SIG-M5 treated with dmso at 0.1 percent for 504 hours (cell line): ENCODE results near the gene NPAS1.
"Not testable (repeated sequence)": the region's sequence is repeated elsewhere in the genome, so short reads cannot be mapped to it uniquely, and the experiment has no call there.

ENCODE experiments used
- DNase-seq: peaks from one replicate; lab custom pipeline; 2025; ENCODE audit not compliant: unreplicated experiment; lab: John Stamatoyannopoulos, UW

NPAS1 gene

DNA sequence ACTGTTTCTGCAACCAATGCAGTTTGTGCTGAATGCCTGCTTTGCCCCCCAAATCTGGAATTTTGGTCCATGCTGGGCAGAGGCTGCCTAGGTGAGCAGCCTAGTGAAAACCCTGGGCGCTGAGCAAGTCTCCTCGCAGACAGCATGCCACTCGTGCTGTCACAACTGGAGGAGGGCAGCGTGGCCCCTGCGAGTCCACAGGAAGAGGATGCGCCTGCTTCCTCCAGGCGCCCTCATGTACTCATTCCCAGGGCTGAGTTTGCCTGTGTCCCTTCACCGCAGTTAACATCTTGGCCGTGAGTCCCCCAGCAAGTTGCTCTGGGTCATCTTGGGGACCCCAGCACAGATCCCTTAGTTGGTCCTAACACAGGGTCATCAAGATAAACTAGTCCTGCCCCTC is 55.0 kb downstream of the NPAS1 start:
- DNase-seq, result no peak

DNA sequence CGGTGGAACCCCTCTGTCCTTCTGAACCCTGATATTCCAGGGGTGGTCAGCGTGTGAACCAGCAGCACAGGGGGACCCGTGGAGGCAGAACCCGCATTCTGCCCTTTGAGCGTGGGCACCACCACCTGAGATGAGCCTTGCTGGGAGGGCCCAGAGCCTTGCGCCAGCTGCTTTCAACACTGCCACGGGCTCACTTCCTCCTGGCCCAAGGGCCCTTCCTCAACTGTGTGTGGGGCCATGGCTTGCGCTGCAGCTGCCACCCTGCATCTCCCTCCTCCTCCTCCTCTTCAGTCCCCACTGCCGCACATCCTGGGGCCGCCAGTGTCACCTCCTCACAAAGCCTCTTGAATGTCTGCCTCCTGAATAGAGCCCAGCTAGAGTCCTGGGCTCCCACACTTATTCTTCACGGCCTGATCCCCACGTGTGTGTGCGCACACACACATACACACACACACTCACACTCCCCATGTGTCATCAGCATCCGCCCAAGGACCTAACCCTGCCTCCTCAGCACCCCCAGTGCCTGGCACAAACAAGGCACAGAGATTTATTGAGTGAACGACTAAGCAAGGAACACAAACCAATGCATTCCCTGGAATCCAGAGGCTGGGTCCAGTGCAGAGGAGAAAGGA is 55.7 kb downstream of the NPAS1 start:
- DNase-seq, result peak; percentile 27

DNA sequence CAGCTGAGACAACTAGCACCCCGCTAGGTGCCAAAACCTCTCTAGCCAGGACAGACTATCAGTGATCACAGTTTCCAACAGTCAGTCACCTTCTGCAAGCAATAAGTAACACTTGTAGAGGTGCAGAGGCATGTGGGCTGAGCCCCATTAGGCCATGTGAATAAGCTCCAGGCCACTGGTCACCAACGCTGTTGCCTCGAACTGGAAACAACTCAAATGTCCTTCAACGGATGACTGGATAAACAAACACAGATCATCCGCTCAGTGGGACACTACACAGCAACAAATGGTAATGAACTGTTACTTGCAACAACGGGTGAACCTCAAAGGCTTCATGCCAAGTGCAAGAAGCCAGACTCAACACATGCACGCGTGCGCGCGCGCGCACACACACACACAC is 56.3 kb downstream of the NPAS1 start:
- DNase-seq, result no peak

DNA sequence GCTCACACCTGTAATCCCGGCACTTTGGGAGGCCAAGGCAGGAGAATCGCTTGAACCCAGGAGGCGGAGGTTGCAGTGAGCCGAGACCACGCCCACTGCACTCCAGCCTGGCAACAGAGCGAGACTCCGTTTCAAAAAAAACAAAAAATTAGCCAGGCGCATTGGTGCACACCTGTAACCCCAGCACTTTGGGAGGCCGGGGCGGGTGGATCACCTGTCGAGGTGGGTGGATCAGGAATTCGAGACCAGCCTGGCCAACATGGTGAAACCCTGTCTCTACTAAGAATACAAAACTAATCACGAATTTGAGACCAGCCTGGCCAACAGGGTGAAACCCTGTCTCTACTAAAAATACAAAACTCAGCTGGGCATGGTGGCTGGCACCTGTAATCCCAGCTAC is 58.7 kb downstream of the NPAS1 start:
- not testable (repeated sequence) for DNase-seq

DNA sequence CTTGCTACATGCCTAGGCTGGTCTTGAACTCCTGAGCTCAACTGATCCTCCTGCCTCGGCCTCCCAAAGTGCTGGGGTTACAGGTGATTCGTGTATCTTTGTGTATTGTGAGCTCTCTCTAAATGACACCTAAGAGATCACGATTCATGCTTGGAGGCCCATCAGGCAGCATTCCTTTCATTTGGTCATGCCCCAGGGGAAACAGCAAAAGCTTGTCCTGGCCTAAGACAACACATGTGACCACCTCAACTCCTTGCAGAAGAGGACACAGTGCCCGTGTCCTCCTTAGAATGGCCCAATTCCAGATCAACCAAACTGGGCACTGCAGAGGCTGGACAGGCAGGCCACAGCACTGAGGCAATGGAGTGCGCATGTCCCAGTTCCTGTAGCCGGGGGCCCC is 61.5 kb downstream of the NPAS1 start:
- DNase-seq, result no peak

DNA sequence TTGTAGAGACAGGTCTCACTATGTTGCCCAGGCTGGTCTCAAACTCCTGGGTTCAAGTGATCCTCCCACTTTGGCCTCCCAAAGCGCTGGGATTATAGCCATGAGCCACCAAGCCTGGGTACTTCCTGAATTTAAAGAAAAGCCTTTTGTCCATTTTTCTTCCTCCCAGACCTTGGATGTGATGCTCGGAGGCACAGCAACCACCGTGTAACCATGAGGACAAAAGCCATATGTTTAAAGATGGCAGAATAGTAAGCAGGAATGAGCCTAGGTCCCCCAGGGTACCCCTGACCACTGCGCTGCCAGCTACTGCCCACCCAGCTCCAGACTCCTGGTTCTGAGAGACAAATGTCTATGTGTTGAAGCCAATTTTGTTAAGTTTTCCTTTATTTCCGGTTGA is 62.9 kb downstream of the NPAS1 start:
- DNase-seq, result no peak

DNA sequence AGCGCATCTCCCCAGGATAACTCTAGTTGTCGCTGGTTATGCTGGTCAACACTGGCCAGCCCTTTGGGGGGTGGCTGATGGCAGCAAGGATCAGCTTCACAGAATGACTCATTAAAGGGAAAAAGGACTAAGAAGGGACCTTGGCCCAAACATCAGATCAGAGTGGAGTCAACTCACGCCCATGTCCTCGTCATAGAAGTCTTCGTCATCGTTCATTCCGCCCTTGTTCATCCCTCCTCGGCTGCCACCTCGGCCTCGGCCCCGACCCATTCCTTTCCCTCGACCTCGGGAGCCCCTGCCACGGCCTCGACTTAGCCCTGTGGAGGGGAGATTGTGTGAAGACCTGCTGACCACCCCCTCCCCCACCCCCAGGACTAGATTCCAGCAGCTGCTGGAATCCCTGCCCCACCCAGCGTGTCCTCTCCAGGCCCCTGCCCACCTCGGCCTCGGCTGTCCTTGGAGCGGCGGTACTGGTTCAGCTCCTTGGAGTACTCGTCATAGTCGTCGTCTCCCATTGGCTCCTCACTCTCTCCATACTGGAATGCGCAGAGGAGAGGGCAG is 65.3 kb downstream of the NPAS1 start:
- DNase-seq, result no peak

DNA sequence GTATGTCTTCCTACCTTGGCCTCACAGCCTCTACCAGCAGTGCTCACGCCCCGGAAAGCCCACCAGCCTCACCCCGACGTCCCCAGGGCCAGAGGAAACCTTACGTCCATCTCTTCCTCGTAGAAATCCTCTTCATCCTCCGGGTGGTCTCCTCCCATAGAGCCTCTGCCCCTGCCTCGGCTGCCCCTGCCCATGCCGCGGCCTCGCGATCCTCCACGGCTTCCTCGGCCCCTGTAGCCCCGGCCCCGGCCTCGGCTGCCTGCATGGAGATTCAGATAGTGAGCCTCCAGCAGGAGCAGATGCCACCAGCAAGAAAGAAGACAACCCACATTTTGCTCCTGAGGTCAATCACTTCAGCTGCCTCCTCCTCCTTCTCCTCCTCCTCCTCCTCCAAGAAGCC is 66.6 kb downstream of the NPAS1 start:
- no peak for DNase-seq

DNA sequence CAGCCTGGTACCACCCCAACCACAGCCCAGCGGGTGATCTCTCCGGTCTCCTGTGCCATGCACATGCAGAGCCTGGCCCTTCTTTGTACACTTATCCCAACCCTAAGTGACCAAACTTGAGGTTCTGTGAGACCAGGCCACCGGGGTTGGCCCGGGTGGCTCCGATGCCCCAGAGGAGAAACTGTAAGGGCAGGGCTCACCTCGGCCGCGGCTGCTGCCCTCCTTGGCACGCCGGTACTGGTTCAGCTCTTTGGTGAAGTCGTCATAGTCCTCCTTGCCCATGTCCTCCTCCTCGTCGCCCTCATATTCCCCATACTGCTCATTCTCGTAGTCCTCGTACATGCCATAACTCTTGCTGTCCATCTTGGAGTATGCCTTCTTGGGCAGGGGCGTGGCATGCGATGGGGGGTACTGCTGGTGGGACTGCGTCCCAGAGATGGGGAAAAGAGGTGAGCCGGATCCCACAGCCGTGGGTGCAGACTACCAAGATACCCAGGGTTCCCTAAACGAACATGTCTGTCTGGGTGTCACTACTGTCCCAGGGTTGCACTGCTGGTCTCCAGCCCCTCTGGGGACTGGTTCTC is 70.2 kb downstream of the NPAS1 start:
- no peak for DNase-seq

DNA sequence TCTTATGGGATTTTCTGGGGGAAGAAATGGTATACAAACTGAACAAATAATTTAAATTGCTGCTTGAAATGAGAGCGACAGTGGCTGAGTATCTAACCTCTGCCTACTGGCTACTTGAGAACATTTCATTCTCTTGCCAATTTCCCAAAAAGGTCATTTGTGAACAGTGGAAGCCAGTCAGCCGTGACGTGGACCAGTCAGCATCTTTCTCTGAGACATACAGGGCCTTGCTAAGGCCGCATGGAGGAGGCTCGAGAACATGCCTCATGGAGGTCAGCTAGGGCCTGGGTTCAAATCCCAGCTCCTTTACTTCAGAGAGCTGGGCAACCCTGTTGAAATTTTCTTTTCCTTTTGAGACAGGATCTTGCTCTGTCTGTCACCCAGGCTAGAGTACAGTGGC is 73.6 kb downstream of the NPAS1 start:
- no peak for DNase-seq

DNA sequence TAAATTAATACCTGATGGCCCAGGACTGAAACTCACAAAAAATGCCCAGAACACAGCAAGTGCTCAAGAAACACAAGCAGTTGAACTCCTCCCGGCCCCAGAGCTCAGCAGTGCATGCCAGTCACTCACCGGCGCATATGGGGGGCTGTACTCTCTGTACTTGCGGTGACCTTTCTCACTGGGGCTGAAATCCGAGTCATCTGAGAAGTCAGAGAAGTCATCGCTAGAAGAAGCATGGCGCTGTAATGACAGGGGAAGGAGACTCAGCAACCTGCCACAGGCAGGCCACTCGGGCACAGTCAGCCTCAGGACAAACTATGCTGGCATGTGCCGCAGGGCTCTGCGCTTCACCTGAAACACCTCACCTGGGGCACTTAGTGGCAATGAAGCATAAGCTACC is 74.2 kb downstream of the NPAS1 start:
- no peak for DNase-seq

DNA sequence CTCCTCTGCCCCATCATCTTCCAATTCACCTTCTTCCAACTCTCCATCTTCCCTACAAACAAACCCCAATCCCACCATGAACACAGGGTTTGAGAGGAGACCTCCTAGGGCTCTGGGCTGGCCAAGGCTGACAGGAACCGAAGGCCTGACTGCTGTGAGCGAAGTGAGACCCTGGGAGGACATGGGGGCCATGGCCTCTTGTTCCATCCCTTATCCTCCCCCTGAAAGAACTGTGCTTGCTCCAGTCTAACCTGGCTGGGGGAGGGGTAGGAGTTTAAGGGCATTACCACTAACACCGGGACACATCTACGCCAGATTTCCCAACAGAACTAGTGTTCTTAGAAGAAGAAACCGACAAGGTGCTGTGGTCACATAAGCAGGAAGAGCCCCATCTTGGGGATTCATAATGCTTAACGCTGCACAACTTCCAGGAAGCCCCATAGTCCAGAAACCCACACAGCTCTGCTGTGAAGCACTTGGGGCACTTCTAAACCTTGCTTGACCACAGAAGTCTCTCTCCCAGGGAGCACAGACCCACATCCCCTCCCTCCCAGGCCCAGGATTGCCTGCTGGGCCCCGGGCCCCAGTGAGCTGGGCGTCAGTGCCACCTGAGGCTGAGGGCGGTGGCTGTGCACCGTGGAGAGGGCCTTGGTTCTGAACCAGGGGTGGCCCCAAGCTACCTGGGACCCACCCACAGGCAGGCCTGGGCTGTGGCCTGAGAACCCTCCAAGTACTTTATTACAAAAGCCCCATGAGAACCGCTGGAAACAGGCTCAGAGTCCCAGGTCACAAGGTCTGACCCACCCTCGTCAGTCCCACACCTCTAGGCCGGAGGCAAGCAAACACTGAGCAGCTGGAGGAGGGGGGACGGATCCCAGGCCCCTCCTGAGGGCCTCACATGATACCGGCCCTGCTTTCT is 75.2 kb downstream of the NPAS1 start:
- no peak for DNase-seq
